Natural killer cell (primary cell): Measurements from ENCODE around the gene KLK10. TPM values are rescaled to one million over a fixed set of nuclear protein-coding genes. Genes with fewer than 3 reads are reported as not detected.
"Not testable (repeated sequence)": the region's sequence is repeated elsewhere in the genome, so short reads cannot be mapped to it uniquely, and the experiment has no call there.

Experiments used
- ATAC-seq, 3 donors: fragments of 150-1000 bp in 2 of 3; fragments of 200-7000 bp in 1 of 3; cut with Tn5 transposase; 1 replicate in 1 of 3; 2 replicates in 2 of 3; pipeline ENCODE4 v1.10.0; 2021; ENCODE audit warnings: mild to moderate bottlenecking in 2 of 3, moderate library complexity in 2 of 3
- DNase-seq, 2 donors: peaks; one replicate each; pipeline versions ENCODE4 v3.0.0 to v3.0.0-alpha.2; 2013 to 2021; ENCODE audit warnings: mixed read lengths in 1 of 2
- H3K27ac ChIP-seq: one replicate; pipeline ENCODE4 v1.5.1; 2013; ENCODE audit warnings: mild to moderate bottlenecking, low read length
- H3K27me3 ChIP-seq: one replicate; pipeline ENCODE4 v1.6.1; 2013; ENCODE audit warnings: low read length; ENCODE audit not compliant: control insufficient read depth, insufficient read depth
- H3K36me3 ChIP-seq: one replicate; pipeline ENCODE4 v1.6.1; 2013; ENCODE audit warnings: low read length; ENCODE audit not compliant: control insufficient read depth, insufficient read depth
- H3K4me1 ChIP-seq: one replicate; pipeline ENCODE4 v1.6.1; 2013; ENCODE audit warnings: low read length; ENCODE audit not compliant: control insufficient read depth, insufficient read depth
- H3K4me3 ChIP-seq: one replicate; pipeline ENCODE4 v1.5.1; 2013; ENCODE audit warnings: low read length
- H3K9me3 ChIP-seq: one replicate; pipeline ENCODE4 v1.6.1; 2013; ENCODE audit warnings: low read length; ENCODE audit not compliant: control insufficient read depth, insufficient read depth
- H3K27ac Mint-ChIP-seq, 2 donors: one replicate each; pipeline ENCODE4 v1.8.0; 2022; ENCODE audit warnings: mild to moderate bottlenecking in 2 of 2, mixed read lengths in 2 of 2, moderate library complexity in 1 of 2
- H3K27me3 Mint-ChIP-seq, 2 donors: one replicate each; pipeline ENCODE4 v1.8.0; 2022; ENCODE audit warnings: low read depth in 2 of 2, mixed read lengths in 2 of 2
- H3K36me3 Mint-ChIP-seq: one replicate; pipeline ENCODE4 v1.8.0; 2022; ENCODE audit warnings: mixed read lengths
- H3K4me1 Mint-ChIP-seq, 2 donors: one replicate each; pipeline ENCODE4 v1.8.0; 2022; ENCODE audit warnings: mixed read lengths in 2 of 2
- H3K4me3 Mint-ChIP-seq: one replicate; pipeline ENCODE4 v1.8.0; 2022; ENCODE audit warnings: mild to moderate bottlenecking, moderate library complexity, mixed read lengths
- H3K9me3 Mint-ChIP-seq, 2 donors: one replicate each; pipeline ENCODE4 v1.8.0; 2022; ENCODE audit warnings: mixed read lengths in 2 of 2
- CTCF ChIP-seq: fragments of 200-600 bp; IDR thresholded peaks from one replicate; pipeline ENCODE4 v1.8.0; 2022; ENCODE audit warnings: antibody characterized with exemption
- WGBS: methylation state at CpG from one replicate; pipeline ENCODE4 v1.1.7; 2013; ENCODE audit warnings: missing lambda C conversion rate; ENCODE audit not compliant: insufficient coverage; 5-methylcytosine and 5-hydroxymethylcytosine counted together
- intact Hi-C: fragments of 100-400 bp; cut with micrococcal nuclease; formaldehyde crosslinking; loops from one replicate; pipeline ENCODE4 v1.14.2; 2022
- total RNA-seq, 4 donors: library from RNA; stranded (reverse); fragments of 120-200 nt in 1 of 4; gene quantifications; one replicate each; pipeline versions ENCODE4 v1.2.3 to v1.2.4, GENCODE V29; 2013 to 2022

Gene KLK10
- total RNA-seq, 3 donors from 2014 or later (not counting 1 experiment from before 2014, with no cell fraction given): not detected

DNA sequence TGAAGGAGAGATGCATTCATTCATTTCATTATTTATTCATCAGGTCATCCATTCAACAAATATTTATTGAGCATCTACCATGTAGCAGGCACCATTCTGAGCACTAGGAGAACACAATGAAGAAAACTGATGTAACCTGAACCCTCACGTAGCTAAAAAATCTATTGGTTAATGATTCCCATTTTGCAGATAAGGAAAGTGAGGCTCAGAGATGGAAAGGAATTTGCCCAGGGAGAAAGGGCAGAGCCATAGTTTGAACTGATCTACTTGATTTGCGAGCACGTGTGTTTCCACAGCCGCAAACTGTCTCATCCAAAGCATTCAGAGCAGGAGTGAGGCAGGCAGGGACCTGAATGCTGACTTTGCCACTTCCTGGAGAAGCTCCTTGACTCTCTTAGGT lies 20.8 kb downstream of the KLK10 start:
- H3K4me1 ChIP-seq: no peaks in the 10 kb centered on the region
- 84% methylated on average over 4 of the region's 4 CpGs for WGBS
- H3K27ac ChIP-seq: no peak overlapping the region
- TF ChIP-seq CTCF: no peak
- H3K4me1 Mint-ChIP-seq: peaks cover 0 to 6% of the 10 kb centered on the region in 2 donors
- H3K9me3 Mint-ChIP-seq: no peaks in the 10 kb centered on the region
- no peaks in the 10 kb centered on the region for H3K9me3 ChIP-seq
- no peak for ATAC-seq
- H3K27me3 ChIP-seq: peaks cover 5% of the 10 kb centered on the region
- H3K4me3 ChIP-seq: no peak overlapping the region
- H3K27ac Mint-ChIP-seq: no peak overlapping the region
- peaks cover 30 to 37% of the 10 kb centered on the region in 2 donors for H3K27me3 Mint-ChIP-seq
- DNase-seq: no peak
- intact Hi-C loops: no loop called here
- no peaks in the 10 kb centered on the region for H3K36me3 ChIP-seq
- H3K4me3 Mint-ChIP-seq: no peak overlapping the region
- no peaks in the 10 kb centered on the region for H3K36me3 Mint-ChIP-seq

GRCh38 chr19:50998061-50998460 lies 21.4 kb downstream of the KLK10 start:
- 56% methylated on average over 2 of the region's 5 CpGs for WGBS
- no peak for DNase-seq
- Mint-ChIP-seq H3K36me3 (no peaks in the 10 kb centered on the region), H3K4me1 (peaks cover 0 to 6% of the 10 kb centered on the region in 2 donors), H3K4me3 (no peak overlapping the region), H3K9me3 (no peaks in the 10 kb centered on the region), H3K27ac (no peak overlapping the region), H3K27me3 (peaks cover 27 to 37% of the 10 kb centered on the region in 2 donors)
- Histone ChIP-seq H3K4me3 (no peak overlapping the region), H3K27ac (no peak overlapping the region), H3K9me3 (no peaks in the 10 kb centered on the region), H3K36me3 (no peaks in the 10 kb centered on the region), H3K4me1 (no peaks in the 10 kb centered on the region), H3K27me3 (peaks cover 5% of the 10 kb centered on the region)
- intact Hi-C loops: no loop called here
- TF ChIP-seq CTCF: no peak
- ATAC-seq: no peak

DNA sequence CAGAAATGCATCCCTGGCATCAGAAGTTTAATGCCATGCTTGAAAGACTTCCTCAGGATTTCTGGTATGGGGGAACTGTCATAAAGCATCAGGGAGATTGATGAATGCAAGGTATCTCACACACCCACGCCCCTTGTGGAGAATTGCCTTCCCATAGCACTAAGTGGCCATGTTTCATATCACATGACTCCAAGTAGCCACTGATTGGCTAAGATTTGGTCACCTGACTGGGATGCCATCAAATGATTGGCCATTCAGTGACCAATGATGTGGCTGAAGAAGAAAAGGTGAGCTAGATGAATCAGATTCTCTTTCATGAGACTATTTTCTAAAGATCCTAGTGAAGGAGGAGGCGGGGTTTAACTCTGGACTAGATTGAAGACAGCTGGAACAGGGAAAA lies 25.4 kb downstream of the KLK10 start:
- H3K27me3 Mint-ChIP-seq: peaks cover 18 to 32% of the 10 kb centered on the region in 2 donors
- Histone ChIP-seq H3K27ac (no peak overlapping the region), H3K4me3 (no peak overlapping the region), H3K36me3 (no peaks in the 10 kb centered on the region), H3K9me3 (no peaks in the 10 kb centered on the region), H3K4me1 (no peaks in the 10 kb centered on the region), H3K27me3 (no peaks in the 10 kb centered on the region)
- TF ChIP-seq CTCF: no peak
- 79% methylated on average over 2 of the region's 2 CpGs for WGBS
- no peaks in the 10 kb centered on the region for H3K36me3 Mint-ChIP-seq
- intact Hi-C loops: no loop called here
- no peak overlapping the region for H3K27ac Mint-ChIP-seq
- H3K9me3 Mint-ChIP-seq: no peaks in the 10 kb centered on the region
- ATAC-seq (no peak), DNase-seq (no peak)
- no peaks in the 10 kb centered on the region for H3K4me1 Mint-ChIP-seq
- no peak overlapping the region for H3K4me3 Mint-ChIP-seq

- Histone ChIP-seq H3K4me1 (no peaks in the 10 kb centered on the region), H3K9me3 (no peaks in the 10 kb centered on the region), H3K27me3 (no peaks in the 10 kb centered on the region), H3K36me3 (no peaks in the 10 kb centered on the region), H3K4me3 (no peak overlapping the region), H3K27ac (no peak overlapping the region)
- no peaks in the 10 kb centered on the region for H3K9me3 Mint-ChIP-seq
- no peaks in the 10 kb centered on the region for H3K36me3 Mint-ChIP-seq
- H3K27me3 Mint-ChIP-seq: peaks cover 15 to 30% of the 10 kb centered on the region in 2 donors
- DNase-seq: no peak
- no peak for TF ChIP-seq CTCF
- intact Hi-C loops: no loop called here
- no peak overlapping the region for H3K4me3 Mint-ChIP-seq
- no peak for ATAC-seq
- H3K27ac Mint-ChIP-seq: no peak overlapping the region
- WGBS: 77% methylated on average over 2 of the region's 2 CpGs
- no peaks in the 10 kb centered on the region for H3K4me1 Mint-ChIP-seq
These were observed 26.9 kb downstream of the KLK10 start for GRCh38 chr19:50992666-50993035.

GRCh38 chr19:50984416-50984815 lies 35.1 kb downstream of the KLK10 start:
- H3K36me3 Mint-ChIP-seq, H3K9me3 Mint-ChIP-seq, H3K4me1 ChIP-seq, H3K9me3 ChIP-seq, H3K27ac ChIP-seq, H3K4me3 Mint-ChIP-seq, H3K27me3 ChIP-seq, ATAC-seq, H3K27ac Mint-ChIP-seq, intact Hi-C loops, H3K36me3 ChIP-seq, H3K4me1 Mint-ChIP-seq, H3K4me3 ChIP-seq, DNase-seq: not testable (repeated sequence)
- H3K27me3 Mint-ChIP-seq: peaks cover 21 to 43% of the 10 kb centered on the region in 2 donors
- WGBS: 82% methylated on average over 11 of the region's 14 CpGs
